ENCODE data around the gene FBF1. TPM values are rescaled to one million over a fixed set of nuclear protein-coding genes. Genes with fewer than 3 reads are reported as not detected.

The FBF1 gene
- total RNA-seq, 4 donors from 2014 or later: 2.5 to 6.4 (median 5.8) TPM

DNA sequence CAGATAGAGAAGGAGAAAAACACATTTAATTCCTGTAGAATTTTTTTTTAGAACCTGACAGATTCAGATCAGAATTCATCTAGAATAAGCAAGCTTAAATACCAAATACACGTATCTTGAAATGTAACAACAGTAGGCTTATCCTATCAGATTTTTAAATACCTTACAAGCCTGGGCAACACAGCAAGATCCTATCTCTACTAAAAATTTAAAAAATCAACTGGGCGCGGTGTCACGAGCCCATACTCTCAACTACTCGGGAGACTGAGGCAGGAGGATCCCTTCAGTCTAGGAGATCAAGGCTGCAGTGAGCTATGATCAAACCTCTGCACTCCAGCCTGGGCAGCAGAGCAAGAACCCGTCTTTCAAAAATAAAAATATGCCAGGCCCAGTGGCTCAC, 24.6 kb upstream of the FBF1 start:
- DNase-seq (no peak), ATAC-seq (no peak)
- intact Hi-C loops (cut with DNase I; ENCODE audit: low total_unique reads): no loop called here
- no peaks in the 10 kb centered on the region for H3K9me3 ChIP-seq
- in situ Hi-C loops (cut with MboI; ENCODE audit: low sequenced_read_pairs in 4 of 4): no loop called here
- no peak overlapping the region for H3K27ac ChIP-seq
- H3K4me1 ChIP-seq: no peaks in the 10 kb centered on the region
- H3K36me3 ChIP-seq: peaks cover 0 to 17% of the 10 kb centered on the region in 2 donors
- no peak overlapping the region for H3K4me3 ChIP-seq
- TF ChIP-seq POLR2A (IDR thresholded peaks at IDR 0.05): no peak
- TF ChIP-seq, protein P1, sequence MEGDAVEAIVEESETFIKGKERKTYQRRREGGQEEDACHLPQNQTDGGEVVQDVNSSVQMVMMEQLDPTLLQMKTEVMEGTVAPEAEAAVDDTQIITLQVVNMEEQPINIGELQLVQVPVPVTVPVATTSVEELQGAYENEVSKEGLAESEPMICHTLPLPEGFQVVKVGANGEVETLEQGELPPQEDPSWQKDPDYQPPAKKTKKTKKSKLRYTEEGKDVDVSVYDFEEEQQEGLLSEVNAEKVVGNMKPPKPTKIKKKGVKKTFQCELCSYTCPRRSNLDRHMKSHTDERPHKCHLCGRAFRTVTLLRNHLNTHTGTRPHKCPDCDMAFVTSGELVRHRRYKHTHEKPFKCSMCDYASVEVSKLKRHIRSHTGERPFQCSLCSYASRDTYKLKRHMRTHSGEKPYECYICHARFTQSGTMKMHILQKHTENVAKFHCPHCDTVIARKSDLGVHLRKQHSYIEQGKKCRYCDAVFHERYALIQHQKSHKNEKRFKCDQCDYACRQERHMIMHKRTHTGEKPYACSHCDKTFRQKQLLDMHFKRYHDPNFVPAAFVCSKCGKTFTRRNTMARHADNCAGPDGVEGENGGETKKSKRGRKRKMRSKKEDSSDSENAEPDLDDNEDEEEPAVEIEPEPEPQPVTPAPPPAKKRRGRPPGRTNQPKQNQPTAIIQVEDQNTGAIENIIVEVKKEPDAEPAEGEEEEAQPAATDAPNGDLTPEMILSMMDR (IDR thresholded peaks at IDR 0.05 in 4 of 5, conservative IDR thresholded peaks at IDR 0.05 in 1 of 5): no peak
- H3K27me3 ChIP-seq: no peaks in the 10 kb centered on the region

DNA sequence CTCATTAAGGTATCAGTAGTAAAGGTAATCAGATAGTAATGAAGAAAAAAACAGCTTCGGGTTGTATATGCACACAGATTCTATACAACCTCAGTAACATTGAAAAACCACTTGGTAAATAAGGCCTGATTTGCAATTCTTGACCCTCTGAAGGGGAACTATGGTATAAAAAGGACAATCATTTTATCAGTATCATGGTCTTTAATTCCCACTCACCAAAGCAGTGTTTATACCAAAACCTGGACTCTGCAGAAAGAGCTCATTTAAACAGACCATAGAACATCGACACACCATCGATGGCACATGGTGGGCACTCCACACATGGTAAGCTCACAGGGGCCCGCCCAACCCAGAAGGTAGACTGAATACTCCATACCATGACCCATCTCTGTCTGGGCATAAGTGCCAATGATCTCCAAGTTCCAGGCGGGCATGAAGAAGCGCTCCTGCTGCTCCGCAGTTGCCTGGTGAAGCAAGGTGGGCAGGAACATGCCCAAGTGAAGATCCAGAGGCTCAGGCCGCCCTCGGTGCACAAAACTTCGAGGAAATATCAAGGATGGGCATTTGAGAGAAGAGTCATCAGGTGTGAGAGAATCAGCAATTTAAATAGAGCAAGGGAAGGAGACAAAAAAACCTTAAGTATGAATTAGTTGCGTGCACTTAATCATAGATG, 19.1 kb upstream of the FBF1 start:
- TF ChIP-seq, protein P1 (IDR thresholded peaks at IDR 0.05 in 4 of 5, conservative IDR thresholded peaks at IDR 0.05 in 1 of 5): no peak
- no peak for TF ChIP-seq POLR2A (IDR thresholded peaks at IDR 0.05)
- Histone ChIP-seq H3K9me3 (no peaks in the 10 kb centered on the region), H3K27me3 (no peaks in the 10 kb centered on the region), H3K4me3 (no peak overlapping the region), H3K27ac (no peak overlapping the region), H3K36me3 (peaks cover 0 to 31% of the 10 kb centered on the region in 2 donors), H3K4me1 (no peaks in the 10 kb centered on the region)
- DNase-seq (no peak), ATAC-seq (no peak)
- intact Hi-C loops (cut with DNase I; ENCODE audit: low total_unique reads) (no loop called here), in situ Hi-C loops (cut with MboI; ENCODE audit: low sequenced_read_pairs in 4 of 4) (no loop called here)

DNA sequence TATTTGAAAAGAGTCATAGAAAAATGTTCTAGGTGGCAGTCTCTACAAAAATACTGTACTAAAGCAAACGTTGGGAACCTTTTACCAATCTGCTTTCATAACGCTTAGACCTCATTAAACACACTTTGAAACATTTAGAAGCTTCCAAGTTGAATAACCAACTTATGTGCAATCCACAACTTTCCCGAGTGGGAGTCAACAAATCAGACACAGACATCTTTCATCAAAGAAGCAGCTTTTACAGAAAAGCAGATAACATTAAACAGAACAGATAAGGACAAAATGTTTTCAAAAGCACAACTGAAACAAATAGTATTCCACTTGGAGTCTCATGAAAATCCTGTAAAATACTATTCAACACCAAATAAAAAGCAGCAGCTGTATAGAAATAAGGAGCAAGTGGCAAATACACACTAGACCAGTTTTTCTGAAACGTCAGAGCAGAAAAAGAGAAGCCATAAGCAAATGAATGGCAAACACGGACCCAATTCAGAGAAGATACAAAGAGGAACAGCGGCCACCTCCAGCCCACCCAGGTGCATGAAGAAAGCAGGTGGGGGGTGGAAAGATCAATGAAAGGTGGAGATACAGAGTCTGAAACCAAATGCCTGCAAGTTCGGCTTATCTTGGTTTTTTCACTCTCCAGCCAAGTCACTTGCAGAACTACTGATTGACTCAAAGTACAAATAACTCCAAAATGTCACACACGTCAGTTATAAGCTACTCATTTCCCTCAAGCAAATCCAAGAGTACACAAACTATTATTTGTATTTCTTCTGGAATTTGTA, 18.4 kb upstream of the FBF1 start:
- no peaks in the 10 kb centered on the region for H3K4me1 ChIP-seq
- no peaks in the 10 kb centered on the region for H3K9me3 ChIP-seq
- H3K36me3 ChIP-seq: peaks cover 0 to 31% of the 10 kb centered on the region in 2 donors
- no peak overlapping the region for H3K27ac ChIP-seq
- TF ChIP-seq, protein P1 (IDR thresholded peaks at IDR 0.05 in 4 of 5, conservative IDR thresholded peaks at IDR 0.05 in 1 of 5): no peak
- TF ChIP-seq POLR2A (IDR thresholded peaks at IDR 0.05): no peak
- no peak for DNase-seq
- no peak overlapping the region for H3K4me3 ChIP-seq
- intact Hi-C loops (cut with DNase I; ENCODE audit: low total_unique reads) (no loop called here), in situ Hi-C loops (cut with MboI; ENCODE audit: low sequenced_read_pairs in 4 of 4) (no loop called here)
- no peaks in the 10 kb centered on the region for H3K27me3 ChIP-seq
- no peak for ATAC-seq

- no peaks in the 10 kb centered on the region for H3K9me3 ChIP-seq
- DNase-seq: no peak
- peaks cover 0 to 98% of the 10 kb centered on the region in 2 donors for H3K36me3 ChIP-seq
- in situ Hi-C loops (cut with MboI; ENCODE audit: low sequenced_read_pairs in 4 of 4): no loop called here
- peak in 1 of 2 donors; percentile 45 for ATAC-seq
- no peak overlapping the region for H3K4me3 ChIP-seq
- no peak for TF ChIP-seq POLR2A (IDR thresholded peaks at IDR 0.05)
- TF ChIP-seq, protein P1 (IDR thresholded peaks at IDR 0.05 in 4 of 5, conservative IDR thresholded peaks at IDR 0.05 in 1 of 5): no peak
- intact Hi-C loops (cut with DNase I; ENCODE audit: low total_unique reads): no loop called here
- H3K4me1 ChIP-seq: peaks cover 0 to 8% of the 10 kb centered on the region in 2 donors
- peak overlapping the region in 2 of 4 donors; percentile 15 to 31 for H3K27ac ChIP-seq
- no peaks in the 10 kb centered on the region for H3K27me3 ChIP-seq
Measured at GRCh38 chr17:75950855-75951554, 10.2 kb upstream of the FBF1 start.
